Pancreas (tissue), 10 donors: ENCODE data around the gene CTRB2. TPM values are rescaled to one million over a fixed set of nuclear protein-coding genes. Genes with fewer than 3 reads are reported as not detected.

Source experiments
- ATAC-seq, 4 donors: fragments of 200-7000 bp; cut with Tn5 transposase; one replicate each; pipeline versions ENCODE4 v1.8.0 to v1.9.1; 2020; ENCODE audit warnings: mild to moderate bottlenecking in 4 of 4, moderate library complexity in 4 of 4
- DNase-seq, 6 donors: peaks; one replicate each; pipeline ENCODE4 v3.0.0-alpha.2; 2020
- FAIRE-seq: peaks from 2 replicates; lab custom pipeline; 2012; peaks lifted over from hg19 to GRCh38; lab: Jason Lieb, UNC
- H3K27ac ChIP-seq, 4 donors: fragments of 200-600 bp; sonication (generic); 1 replicate in 3 of 4; 2 replicates in 1 of 4; pipeline versions ENCODE4 v1.5.0 to v1.8.0; 2020
- H3K27me3 ChIP-seq, 4 donors: fragments of 200-600 bp; one replicate each; pipeline ENCODE4 v1.8.0; 2021
- H3K36me3 ChIP-seq, 3 donors: fragments of 200-600 bp; sonication (generic) in 1 of 3; one replicate each; pipeline versions ENCODE4 v1.5.0 to v1.8.0; 2020 to 2021
- H3K4me1 ChIP-seq, 3 donors: fragments of 200-600 bp; one replicate each; pipeline ENCODE4 v1.8.0; 2021
- H3K4me3 ChIP-seq, 4 donors: fragments of 200-600 bp; sonication (generic) in 2 of 4; one replicate each; pipeline versions ENCODE4 v1.5.0 to v1.8.0; 2020 to 2021
- H3K9me3 ChIP-seq, 4 donors: fragments of 200-600 bp; one replicate each; pipeline ENCODE4 v1.8.0; 2021
- WGBS, 2 donors: extraction: QIAGEN DNeasy Blood & Tissue Kit; methylation state at CpG; one replicate each; pipeline ENCODE4 v1.1.7; 2013; 5-methylcytosine and 5-hydroxymethylcytosine counted together
- intact Hi-C, 3 donors: fragments of 100-400 bp; cut with DNase I; formaldehyde crosslinking; loops; one replicate each; pipeline versions ENCODE4 v1.11.1 to v1.14.2; 2022
- polyA plus RNA-seq, 2 donors: library from polyadenylated mRNA; stranded (reverse); fragments of 200-250 nt; gene quantifications; one replicate each; pipeline ENCODE4 v1.2.3, GENCODE V29; 2013
- total RNA-seq, 6 donors: library from RNA; stranded (reverse); fragmentation: NEBNext Ultra II Directional in 4 of 6; extraction: Animal tissue kit (Norgen Biotek cat#: 25700) in 4 of 6; gene quantifications; one replicate each; pipeline versions ENCODE4 v1.2.1 to v1.2.4, GENCODE V29; 2021 to 2023
- TF ChIP-seq, protein P1 (sequence below), 4 donors: fragments of 200-600 bp; sonication (generic) in 3 of 4; IDR thresholded peaks; one replicate each; pipeline versions ENCODE4 v1.5.0 to v1.8.0; 2021; ENCODE audit warnings: antibody characterized with exemption in 4 of 4
- donor health status: healthy with polysubstance abuse.
- donor health status: DM: no; HTN: no; CAD: no; lungs with moderate emphysema.
- donor health status: DM: no; HTN: no; CAD: no.
- donor health status: control.
- donor health status: control.
- donor health status: Bipolar disorder and iron deficiency.
- donor health status: DM: yes; HTN: yes; CAD: no.
- donor health status: DM: no; HTN: no; CAD: no.
- donor health status: DM: no; HTN: no; CAD: no.
- donor health status: DM: yes; HTN: yes; CAD: no.

CTRB2 gene
- total and polyA plus RNA-seq, 8 donors: 20,002 to 57,899 (median 37,962) TPM

DNA sequence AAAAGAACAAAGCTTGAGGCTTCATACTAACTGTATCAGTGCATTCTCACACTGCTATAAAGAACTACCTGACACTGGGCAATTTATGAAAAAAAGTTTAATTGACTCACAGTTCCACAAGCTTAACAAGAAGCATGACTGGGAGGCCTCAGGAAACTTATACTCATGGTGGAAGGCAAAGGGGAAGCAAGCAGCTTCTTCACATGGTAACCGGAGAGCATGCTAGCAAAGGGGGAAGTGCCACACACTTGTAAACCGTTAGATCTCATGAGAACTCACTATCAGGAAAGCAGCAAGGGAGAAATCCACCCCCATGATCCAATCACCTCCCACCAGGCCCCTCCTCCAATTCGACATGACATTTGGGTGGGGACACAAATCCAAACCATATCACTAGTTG, 25.3 kb downstream of the CTRB2 start:
- Histone ChIP-seq H3K9me3 (no peaks in the 10 kb centered on the region), H3K27ac (no peak overlapping the region), H3K4me1 (no peaks in the 10 kb centered on the region), H3K27me3 (no peaks in the 10 kb centered on the region), H3K36me3 (no peaks in the 10 kb centered on the region), H3K4me3 (no peak overlapping the region)
- 45 to 50% methylated on average over 3 of the region's 3 CpGs for WGBS, 2 donors
- FAIRE-seq: no peak
- intact Hi-C loops: no loop called here
- TF ChIP-seq, protein P1, sequence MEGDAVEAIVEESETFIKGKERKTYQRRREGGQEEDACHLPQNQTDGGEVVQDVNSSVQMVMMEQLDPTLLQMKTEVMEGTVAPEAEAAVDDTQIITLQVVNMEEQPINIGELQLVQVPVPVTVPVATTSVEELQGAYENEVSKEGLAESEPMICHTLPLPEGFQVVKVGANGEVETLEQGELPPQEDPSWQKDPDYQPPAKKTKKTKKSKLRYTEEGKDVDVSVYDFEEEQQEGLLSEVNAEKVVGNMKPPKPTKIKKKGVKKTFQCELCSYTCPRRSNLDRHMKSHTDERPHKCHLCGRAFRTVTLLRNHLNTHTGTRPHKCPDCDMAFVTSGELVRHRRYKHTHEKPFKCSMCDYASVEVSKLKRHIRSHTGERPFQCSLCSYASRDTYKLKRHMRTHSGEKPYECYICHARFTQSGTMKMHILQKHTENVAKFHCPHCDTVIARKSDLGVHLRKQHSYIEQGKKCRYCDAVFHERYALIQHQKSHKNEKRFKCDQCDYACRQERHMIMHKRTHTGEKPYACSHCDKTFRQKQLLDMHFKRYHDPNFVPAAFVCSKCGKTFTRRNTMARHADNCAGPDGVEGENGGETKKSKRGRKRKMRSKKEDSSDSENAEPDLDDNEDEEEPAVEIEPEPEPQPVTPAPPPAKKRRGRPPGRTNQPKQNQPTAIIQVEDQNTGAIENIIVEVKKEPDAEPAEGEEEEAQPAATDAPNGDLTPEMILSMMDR (IDR thresholded peaks at IDR 0.05): no peak
- no peak for ATAC-seq
- no peak for DNase-seq

DNA sequence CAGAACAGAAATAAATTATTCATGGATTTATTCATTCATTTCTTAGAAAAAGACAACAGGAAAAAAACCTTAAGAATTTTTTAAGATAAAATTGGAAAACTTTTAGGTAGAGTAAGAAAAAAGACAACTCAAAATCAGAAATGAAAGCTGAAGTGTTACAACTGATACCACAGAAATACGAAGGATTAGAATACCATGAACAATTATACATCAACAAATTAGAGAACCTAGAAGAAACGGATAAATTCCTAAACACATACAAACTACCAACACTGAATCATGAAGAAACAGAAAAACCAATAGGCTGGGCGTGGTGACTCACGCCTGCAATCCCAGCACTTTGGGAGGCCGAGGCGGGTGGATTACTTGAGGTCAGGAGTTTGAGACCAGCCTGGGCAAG, 27.8 kb downstream of the CTRB2 start:
- no peaks in the 10 kb centered on the region for H3K27me3 ChIP-seq
- no peak overlapping the region for H3K27ac ChIP-seq
- no peaks in the 10 kb centered on the region for H3K36me3 ChIP-seq
- TF ChIP-seq, protein P1 (IDR thresholded peaks at IDR 0.05): no peak
- H3K9me3 ChIP-seq: no peaks in the 10 kb centered on the region
- DNase-seq (no peak), FAIRE-seq (no peak), ATAC-seq (no peak)
- intact Hi-C loops: no loop called here
- 90 to 93% methylated on average over 6 of the region's 6 CpGs for WGBS, 2 donors
- H3K4me3 ChIP-seq: no peak overlapping the region
- H3K4me1 ChIP-seq: no peaks in the 10 kb centered on the region

DNA sequence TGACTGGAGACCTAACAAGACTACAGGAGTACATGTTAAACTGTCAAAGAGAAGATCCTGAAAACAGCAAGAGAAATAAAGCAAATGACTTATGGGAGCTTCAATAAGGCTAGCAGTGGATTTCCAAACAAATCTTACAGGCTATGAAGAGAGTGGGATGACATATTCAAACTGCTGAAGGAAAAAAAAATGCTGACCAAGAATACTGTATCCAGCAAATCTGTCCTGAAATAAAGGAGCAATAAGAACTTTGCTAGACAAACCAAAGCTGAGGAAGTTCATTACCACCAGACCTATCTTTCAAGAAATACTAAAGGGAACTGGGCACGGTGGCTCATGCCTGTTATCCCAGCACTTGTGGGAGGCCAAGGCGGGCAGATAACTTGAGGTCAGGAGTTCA, 30.0 kb downstream of the CTRB2 start:
- H3K9me3 ChIP-seq: no peaks in the 10 kb centered on the region

GRCh38 chr16:75175074-75175473, 31.9 kb downstream of the CTRB2 start:
- no peaks in the 10 kb centered on the region for H3K4me1 ChIP-seq
- 93 to 100% methylated on average over 3 of the region's 3 CpGs for WGBS, 2 donors
- DNase-seq (no peak), FAIRE-seq (no peak), ATAC-seq (no peak)
- no peaks in the 10 kb centered on the region for H3K27me3 ChIP-seq
- H3K9me3 ChIP-seq: no peaks in the 10 kb centered on the region
- peaks cover 0 to 3% (median 0%) of the 10 kb centered on the region in 3 donors for H3K36me3 ChIP-seq
- no peak overlapping the region for H3K27ac ChIP-seq
- intact Hi-C loops: no loop called here
- TF ChIP-seq, protein P1 (IDR thresholded peaks at IDR 0.05): no peak
- H3K4me3 ChIP-seq: no peak overlapping the region

More for the DNA sequence above, 30.0 kb downstream of the CTRB2 start:
- DNase-seq (no peak), ATAC-seq (no peak), FAIRE-seq (no peak)
- intact Hi-C loops: no loop called here
- 97 to 100% methylated on average over 2 of the region's 2 CpGs for WGBS, 2 donors
- H3K27ac ChIP-seq: no peak overlapping the region
- no peaks in the 10 kb centered on the region for H3K4me1 ChIP-seq
- no peak overlapping the region for H3K4me3 ChIP-seq
- TF ChIP-seq, protein P1 (IDR thresholded peaks at IDR 0.05): no peak
- no peaks in the 10 kb centered on the region for H3K36me3 ChIP-seq
- H3K27me3 ChIP-seq: no peaks in the 10 kb centered on the region

GRCh38 chr16:75172578-75172977, 34.4 kb downstream of the CTRB2 start:
- Histone ChIP-seq H3K4me1 (no peaks in the 10 kb centered on the region), H3K27me3 (no peaks in the 10 kb centered on the region), H3K36me3 (peaks cover 0 to 10% (median 7%) of the 10 kb centered on the region in 3 donors), H3K4me3 (no peak overlapping the region), H3K9me3 (no peaks in the 10 kb centered on the region), H3K27ac (no peak overlapping the region)
- no peak for FAIRE-seq
- WGBS, 2 donors: 93 to 99% methylated on average over 4 of the region's 4 CpGs
- TF ChIP-seq, protein P1 (IDR thresholded peaks at IDR 0.05): no peak
- no peak for ATAC-seq
- DNase-seq: no peak
- intact Hi-C loops: no loop called here
